MM.1S (cell line): ENCODE measurements around the gene REST.

Experiments used
- EZH2 ChIP-seq: fragments of 300-600 bp; sonication (generic); optimal IDR thresholded peaks from 2 replicates; pipeline ENCODE3; 2017; ENCODE audit warnings: low read depth, mild to moderate bottlenecking, antibody characterized with exemption, low read length, mixed read lengths
- EZH2phosphoT487 ChIP-seq: fragments of 300-600 bp; sonication (generic); IDR thresholded peaks from 2 replicates; pipeline ENCODE4 v1.6.1; 2018; ENCODE audit warnings: antibody characterized with exemption, low read length
- TF ChIP-seq, protein P1 (sequence below): fragments of 300-600 bp; sonication (generic); IDR thresholded peaks from 2 replicates; pipeline ENCODE4 v1.5.1; 2016; ENCODE audit warnings: antibody characterized with exemption, low read length, mixed read lengths

DNA sequence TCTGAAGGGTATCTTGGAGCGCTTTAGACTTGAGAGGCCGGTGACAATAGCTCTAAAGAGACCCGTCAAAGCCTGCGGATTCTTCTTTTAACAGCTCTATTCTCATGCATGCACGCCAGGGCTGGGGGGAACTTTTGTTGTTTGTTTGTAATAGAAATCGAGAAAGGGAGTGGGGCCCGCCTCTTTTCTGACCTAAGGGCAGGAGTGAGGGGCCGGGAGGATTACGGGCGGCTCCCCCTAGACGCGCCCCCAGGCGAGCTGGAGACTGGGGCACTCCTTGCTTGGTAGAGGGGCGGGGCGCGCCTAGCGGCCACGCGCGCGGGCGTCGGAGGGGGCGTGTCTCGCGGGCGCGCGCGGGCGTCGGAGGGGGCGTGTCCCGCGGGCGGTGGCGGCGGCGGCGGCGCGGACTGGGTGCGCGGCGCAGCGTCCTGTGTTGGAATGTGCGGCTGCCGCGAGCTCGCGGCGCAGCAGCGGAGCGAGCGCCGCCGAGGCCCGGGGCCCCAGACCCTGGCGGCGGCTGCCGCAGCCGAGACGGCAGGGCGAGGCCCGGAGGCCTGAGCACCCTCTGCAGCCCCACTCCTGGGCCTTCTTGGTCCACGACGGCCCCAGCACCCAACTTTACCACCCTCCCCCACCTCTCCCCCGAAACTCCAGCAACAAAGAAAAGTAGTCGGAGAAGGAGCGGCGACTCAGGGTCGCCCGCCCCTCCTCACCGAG lies at the start of gene REST:
- TF ChIP-seq, protein P1, sequence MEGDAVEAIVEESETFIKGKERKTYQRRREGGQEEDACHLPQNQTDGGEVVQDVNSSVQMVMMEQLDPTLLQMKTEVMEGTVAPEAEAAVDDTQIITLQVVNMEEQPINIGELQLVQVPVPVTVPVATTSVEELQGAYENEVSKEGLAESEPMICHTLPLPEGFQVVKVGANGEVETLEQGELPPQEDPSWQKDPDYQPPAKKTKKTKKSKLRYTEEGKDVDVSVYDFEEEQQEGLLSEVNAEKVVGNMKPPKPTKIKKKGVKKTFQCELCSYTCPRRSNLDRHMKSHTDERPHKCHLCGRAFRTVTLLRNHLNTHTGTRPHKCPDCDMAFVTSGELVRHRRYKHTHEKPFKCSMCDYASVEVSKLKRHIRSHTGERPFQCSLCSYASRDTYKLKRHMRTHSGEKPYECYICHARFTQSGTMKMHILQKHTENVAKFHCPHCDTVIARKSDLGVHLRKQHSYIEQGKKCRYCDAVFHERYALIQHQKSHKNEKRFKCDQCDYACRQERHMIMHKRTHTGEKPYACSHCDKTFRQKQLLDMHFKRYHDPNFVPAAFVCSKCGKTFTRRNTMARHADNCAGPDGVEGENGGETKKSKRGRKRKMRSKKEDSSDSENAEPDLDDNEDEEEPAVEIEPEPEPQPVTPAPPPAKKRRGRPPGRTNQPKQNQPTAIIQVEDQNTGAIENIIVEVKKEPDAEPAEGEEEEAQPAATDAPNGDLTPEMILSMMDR: no peak
- TF ChIP-seq EZH2 (no peak), EZH2phosphoT487 (no peak)
